Peyer's patch (tissue), 4 donors: ENCODE data around the gene IL6. TPM values are rescaled to one million over a fixed set of nuclear protein-coding genes. Genes with fewer than 3 reads are reported as not detected.

Source experiments
- DNase-seq, 3 donors: peaks; one replicate each; pipeline ENCODE4 v3.0.0-alpha.2; 2017 to 2019
- H3K27ac ChIP-seq, 4 donors: fragments of 200-600 bp; sonication (generic); one replicate each; pipeline ENCODE4 v1.5.1; 2016 to 2019
- H3K27me3 ChIP-seq, 2 donors: fragments of 200-600 bp; sonication (generic); one replicate each; pipeline ENCODE4 v1.5.1; 2019
- H3K36me3 ChIP-seq, 3 donors: fragments of 200-600 bp; sonication (generic); one replicate each; pipeline ENCODE4 v1.5.1; 2016 to 2019
- H3K4me1 ChIP-seq, 4 donors: fragments of 200-600 bp; sonication (generic); one replicate each; pipeline ENCODE4 v1.5.1; 2016 to 2019
- H3K4me3 ChIP-seq, 4 donors: fragments of 200-600 bp; sonication (generic); 1 replicate in 3 of 4; 2 replicates in 1 of 4; pipeline ENCODE4 v1.5.1; 2016 to 2019; ENCODE audit warnings: mild to moderate bottlenecking in 1 of 4
- H3K9me3 ChIP-seq, 4 donors: fragments of 200-600 bp; sonication (generic); one replicate each; pipeline ENCODE4 v1.5.1; 2016 to 2019; ENCODE audit warnings: mild to moderate bottlenecking in 1 of 4
- POLR2A ChIP-seq, 2 donors: fragments of 450-650 bp; IDR thresholded peaks; one replicate each; pipeline ENCODE4 v1.5.1; 2017; ENCODE audit warnings: antibody characterized with exemption in 2 of 2, mild to moderate bottlenecking in 2 of 2, moderate library complexity in 2 of 2
- total RNA-seq, 4 donors: library from RNA; depleted of rRNA; stranded (reverse); fragments of >200 nt; gene quantifications; one replicate each; pipeline ENCODE4 v1.1.0, GENCODE V29; 2016
- TF ChIP-seq, protein P1 (sequence below), 6 experiments: fragments of 450-650 bp in 4 of 6; fragments of 200-600 bp in 2 of 6; sonication (generic) in 1 of 6; IDR thresholded peaks; one replicate each; pipeline ENCODE4 v1.5.1; 2017 to 2019; ENCODE audit warnings: antibody characterized with exemption in 6 of 6, mild to moderate bottlenecking in 3 of 6, moderate library complexity in 1 of 6

Gene IL6
- total RNA-seq, 4 donors from 2014 or later: 0.94 to 5.0 TPM; not detected in 2

DNA sequence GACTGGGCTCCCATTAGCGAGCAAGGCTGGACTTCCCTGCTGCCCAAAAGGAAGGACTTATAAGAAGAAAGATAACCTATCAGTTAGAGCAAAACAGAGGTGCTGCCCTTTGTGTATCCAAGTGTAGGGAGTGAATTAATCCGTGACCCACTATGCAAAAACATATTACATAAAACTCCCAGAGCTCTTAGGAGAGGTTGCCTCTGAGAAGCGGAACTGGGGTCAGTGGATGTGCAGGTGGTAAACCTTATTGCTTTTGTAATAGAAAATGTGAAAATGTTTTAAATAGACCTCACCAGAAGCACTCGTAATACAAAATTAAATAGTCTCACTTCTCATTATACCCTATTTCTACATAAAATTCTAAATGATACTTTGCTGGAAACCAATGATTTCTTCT, 17.1 kb upstream of the IL6 start:
- H3K4me1 ChIP-seq: no peaks in the 10 kb centered on the region
- no peaks in the 10 kb centered on the region for H3K27me3 ChIP-seq
- no peaks in the 10 kb centered on the region for H3K36me3 ChIP-seq
- no peak overlapping the region for H3K4me3 ChIP-seq
- no peak overlapping the region for H3K27ac ChIP-seq
- DNase-seq: no peak
- no peak for TF ChIP-seq POLR2A (IDR thresholded peaks at IDR 0.05)
- H3K9me3 ChIP-seq: no peaks in the 10 kb centered on the region

DNA sequence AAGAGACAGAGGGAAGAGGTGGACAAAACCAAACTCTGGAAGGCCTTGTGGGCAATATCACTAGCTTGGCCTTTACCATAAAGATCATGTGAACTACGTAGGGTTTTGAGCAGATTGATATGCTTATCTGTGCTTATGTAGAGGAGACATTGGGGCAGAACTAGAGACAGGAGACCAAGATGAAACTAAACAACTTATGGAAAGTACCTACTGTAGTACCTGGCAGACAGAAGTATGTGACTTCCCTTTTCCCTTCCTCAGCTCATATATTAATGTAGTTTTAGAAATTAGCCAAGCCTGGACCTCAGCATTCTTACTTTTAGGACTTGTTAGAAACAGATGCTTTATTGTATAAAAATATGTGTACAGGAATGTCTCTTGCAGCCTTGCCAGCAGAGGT, 14.0 kb upstream of the IL6 start:
- Histone ChIP-seq H3K27ac (no peak overlapping the region), H3K4me3 (no peak overlapping the region), H3K36me3 (no peaks in the 10 kb centered on the region), H3K27me3 (no peaks in the 10 kb centered on the region), H3K4me1 (no peaks in the 10 kb centered on the region), H3K9me3 (no peaks in the 10 kb centered on the region)
- TF ChIP-seq, protein P1, sequence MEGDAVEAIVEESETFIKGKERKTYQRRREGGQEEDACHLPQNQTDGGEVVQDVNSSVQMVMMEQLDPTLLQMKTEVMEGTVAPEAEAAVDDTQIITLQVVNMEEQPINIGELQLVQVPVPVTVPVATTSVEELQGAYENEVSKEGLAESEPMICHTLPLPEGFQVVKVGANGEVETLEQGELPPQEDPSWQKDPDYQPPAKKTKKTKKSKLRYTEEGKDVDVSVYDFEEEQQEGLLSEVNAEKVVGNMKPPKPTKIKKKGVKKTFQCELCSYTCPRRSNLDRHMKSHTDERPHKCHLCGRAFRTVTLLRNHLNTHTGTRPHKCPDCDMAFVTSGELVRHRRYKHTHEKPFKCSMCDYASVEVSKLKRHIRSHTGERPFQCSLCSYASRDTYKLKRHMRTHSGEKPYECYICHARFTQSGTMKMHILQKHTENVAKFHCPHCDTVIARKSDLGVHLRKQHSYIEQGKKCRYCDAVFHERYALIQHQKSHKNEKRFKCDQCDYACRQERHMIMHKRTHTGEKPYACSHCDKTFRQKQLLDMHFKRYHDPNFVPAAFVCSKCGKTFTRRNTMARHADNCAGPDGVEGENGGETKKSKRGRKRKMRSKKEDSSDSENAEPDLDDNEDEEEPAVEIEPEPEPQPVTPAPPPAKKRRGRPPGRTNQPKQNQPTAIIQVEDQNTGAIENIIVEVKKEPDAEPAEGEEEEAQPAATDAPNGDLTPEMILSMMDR (IDR thresholded peaks at IDR 0.05): no peak
- no peak for TF ChIP-seq POLR2A (IDR thresholded peaks at IDR 0.05)
- no peak for DNase-seq

DNA sequence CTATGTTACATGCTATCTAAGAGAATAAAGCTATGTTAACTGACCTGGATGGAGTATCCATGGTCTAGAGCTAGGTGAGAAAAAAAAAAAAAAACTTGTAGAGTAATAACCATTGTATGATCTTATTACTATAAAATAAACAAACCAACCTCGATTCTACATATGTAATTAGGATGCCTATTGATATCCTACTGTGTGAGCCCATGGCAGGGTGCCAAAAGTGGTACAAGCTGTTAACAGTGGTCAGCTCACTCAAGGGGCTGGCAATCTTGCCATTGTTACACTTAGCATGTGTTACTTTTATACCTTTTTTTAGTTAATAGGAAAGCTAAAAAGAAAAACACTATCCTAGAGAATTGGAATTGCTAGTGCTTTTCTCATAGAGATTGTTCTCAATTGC, 13.5 kb upstream of the IL6 start:
- Histone ChIP-seq H3K9me3 (no peaks in the 10 kb centered on the region), H3K4me3 (no peak overlapping the region), H3K27me3 (no peaks in the 10 kb centered on the region), H3K4me1 (no peaks in the 10 kb centered on the region), H3K27ac (no peak overlapping the region), H3K36me3 (no peaks in the 10 kb centered on the region)
- TF ChIP-seq, protein P1 (IDR thresholded peaks at IDR 0.05): no peak
- TF ChIP-seq POLR2A (IDR thresholded peaks at IDR 0.05): no peak
- DNase-seq: no peak

GRCh38 chr7:22715969-22716368, 11.0 kb upstream of the IL6 start:
- H3K4me1 ChIP-seq: no peaks in the 10 kb centered on the region
- H3K27ac ChIP-seq: no peak overlapping the region
- TF ChIP-seq, protein P1 (IDR thresholded peaks at IDR 0.05): no peak
- no peak for TF ChIP-seq POLR2A (IDR thresholded peaks at IDR 0.05)
- no peaks in the 10 kb centered on the region for H3K27me3 ChIP-seq
- H3K36me3 ChIP-seq: no peaks in the 10 kb centered on the region
- no peak overlapping the region for H3K4me3 ChIP-seq
- no peak for DNase-seq
- H3K9me3 ChIP-seq: no peaks in the 10 kb centered on the region

DNA sequence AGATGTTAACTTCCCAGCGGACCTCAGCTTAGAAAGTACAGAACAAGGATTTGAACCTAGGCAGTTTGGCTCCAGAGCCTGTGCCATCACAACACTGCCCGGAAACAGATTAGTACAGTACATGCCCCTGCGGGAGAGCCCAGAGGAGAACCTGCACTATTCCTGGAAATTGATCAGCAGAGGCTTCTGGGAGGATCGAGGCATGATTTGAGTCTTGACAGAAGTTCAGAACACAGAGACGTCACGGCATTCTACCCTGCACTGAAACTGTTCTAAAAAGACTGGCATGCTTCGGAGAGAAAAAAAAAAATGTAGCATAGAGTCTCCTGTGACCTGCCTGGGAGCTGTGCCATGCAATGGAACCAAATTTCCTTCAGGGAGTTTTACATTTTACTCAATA, 9.2 kb upstream of the IL6 start:
- H3K4me3 ChIP-seq: no peak overlapping the region
- DNase-seq: no peak
- H3K27me3 ChIP-seq: no peaks in the 10 kb centered on the region
- H3K4me1 ChIP-seq: no peaks in the 10 kb centered on the region
- no peak for TF ChIP-seq POLR2A (IDR thresholded peaks at IDR 0.05)
- TF ChIP-seq, protein P1 (IDR thresholded peaks at IDR 0.05): no peak
- no peaks in the 10 kb centered on the region for H3K36me3 ChIP-seq
- H3K9me3 ChIP-seq: no peaks in the 10 kb centered on the region
- no peak overlapping the region for H3K27ac ChIP-seq

- Histone ChIP-seq H3K4me3 (no peak overlapping the region), H3K4me1 (no peaks in the 10 kb centered on the region), H3K36me3 (no peaks in the 10 kb centered on the region), H3K9me3 (no peaks in the 10 kb centered on the region), H3K27me3 (no peaks in the 10 kb centered on the region), H3K27ac (no peak overlapping the region)
- TF ChIP-seq, protein P1 (IDR thresholded peaks at IDR 0.05): no peak
- no peak for TF ChIP-seq POLR2A (IDR thresholded peaks at IDR 0.05)
- no peak for DNase-seq
These were observed 8.7 kb upstream of the IL6 start for GRCh38 chr7:22718200-22718711.
